GM12874 (cell line): ENCODE results near the gene BTBD7.

Experiments used
- TF ChIP-seq, protein P1 (sequence below): IDR thresholded peaks from 2 replicates; pipeline ENCODE4 v1.5.1; 2011; ENCODE audit warnings: low read depth, mild to moderate bottlenecking, control low read depth, low read length, moderate library complexity; ENCODE audit not compliant: insufficient read depth

Gene BTBD7

GRCh38 chr14:93305725-93306418 lies 27.0 kb downstream of the BTBD7 start:
- TF ChIP-seq, protein P1, sequence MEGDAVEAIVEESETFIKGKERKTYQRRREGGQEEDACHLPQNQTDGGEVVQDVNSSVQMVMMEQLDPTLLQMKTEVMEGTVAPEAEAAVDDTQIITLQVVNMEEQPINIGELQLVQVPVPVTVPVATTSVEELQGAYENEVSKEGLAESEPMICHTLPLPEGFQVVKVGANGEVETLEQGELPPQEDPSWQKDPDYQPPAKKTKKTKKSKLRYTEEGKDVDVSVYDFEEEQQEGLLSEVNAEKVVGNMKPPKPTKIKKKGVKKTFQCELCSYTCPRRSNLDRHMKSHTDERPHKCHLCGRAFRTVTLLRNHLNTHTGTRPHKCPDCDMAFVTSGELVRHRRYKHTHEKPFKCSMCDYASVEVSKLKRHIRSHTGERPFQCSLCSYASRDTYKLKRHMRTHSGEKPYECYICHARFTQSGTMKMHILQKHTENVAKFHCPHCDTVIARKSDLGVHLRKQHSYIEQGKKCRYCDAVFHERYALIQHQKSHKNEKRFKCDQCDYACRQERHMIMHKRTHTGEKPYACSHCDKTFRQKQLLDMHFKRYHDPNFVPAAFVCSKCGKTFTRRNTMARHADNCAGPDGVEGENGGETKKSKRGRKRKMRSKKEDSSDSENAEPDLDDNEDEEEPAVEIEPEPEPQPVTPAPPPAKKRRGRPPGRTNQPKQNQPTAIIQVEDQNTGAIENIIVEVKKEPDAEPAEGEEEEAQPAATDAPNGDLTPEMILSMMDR = no peak

DNA sequence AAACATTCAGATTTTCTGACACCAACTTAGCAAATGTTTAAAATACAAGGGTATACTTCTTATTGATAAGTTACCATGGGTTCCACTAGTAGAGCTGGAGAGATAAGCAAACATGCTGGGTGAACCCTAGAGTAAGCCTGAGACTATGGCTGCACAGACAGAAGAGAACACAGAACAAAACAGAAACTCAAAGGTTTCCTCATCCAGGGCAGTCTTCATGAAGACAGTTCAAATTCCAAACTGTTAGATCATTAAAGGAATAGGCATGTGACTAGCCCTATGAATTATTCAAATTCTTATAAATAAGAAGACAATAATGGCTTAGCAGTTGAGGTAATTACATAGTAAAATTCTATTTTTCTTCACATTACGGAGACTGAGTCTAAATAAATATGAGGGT lies 28.1 kb downstream of the BTBD7 start:
- TF ChIP-seq, protein P1 = no peak

- TF ChIP-seq, protein P1 = no peak
These were observed 29.2 kb downstream of the BTBD7 start for GRCh38 chr14:93303659-93304058.

DNA sequence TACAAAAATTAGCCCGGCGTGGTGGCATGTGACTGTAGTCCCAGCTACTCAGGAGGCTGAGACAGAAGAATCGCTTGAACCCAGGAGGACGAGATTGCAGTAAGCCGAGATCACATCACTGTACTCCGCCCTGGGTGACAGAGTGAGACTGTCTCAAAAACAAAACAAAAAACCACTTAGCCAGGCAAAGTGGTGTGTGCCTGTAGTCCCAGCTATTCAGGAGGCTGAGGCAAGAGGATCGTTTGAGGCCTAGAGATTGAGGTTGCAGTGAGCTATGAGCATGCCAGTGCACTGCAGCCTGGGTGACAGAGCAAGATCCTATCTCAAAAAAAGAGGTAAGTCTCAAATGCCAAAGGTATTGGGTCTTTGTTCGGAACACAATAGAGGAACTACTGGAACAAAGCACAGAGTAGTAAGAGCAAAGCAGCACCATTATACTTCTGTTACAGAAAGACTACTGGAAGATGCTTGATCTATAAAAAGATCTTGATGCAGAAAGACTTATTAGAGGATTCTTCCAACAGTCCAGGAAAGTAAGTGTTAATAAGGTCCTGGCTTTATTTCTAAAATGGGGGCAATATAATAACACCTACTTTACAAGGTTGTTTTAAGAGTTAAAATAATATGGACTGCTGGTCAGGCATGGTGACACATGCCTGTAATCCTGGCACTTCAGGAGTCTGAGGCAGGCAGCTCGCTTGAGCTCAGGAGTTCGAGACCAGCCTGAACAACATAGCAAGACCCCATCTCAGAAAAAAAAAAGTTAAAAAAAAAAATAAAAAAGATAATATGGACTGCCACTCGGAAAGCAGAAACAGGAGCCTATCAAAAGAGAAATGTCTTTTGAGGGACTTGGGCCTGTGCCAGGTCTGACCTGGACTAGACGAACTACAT lies 29.9 kb downstream of the BTBD7 start:
- TF ChIP-seq, protein P1 = no peak

DNA sequence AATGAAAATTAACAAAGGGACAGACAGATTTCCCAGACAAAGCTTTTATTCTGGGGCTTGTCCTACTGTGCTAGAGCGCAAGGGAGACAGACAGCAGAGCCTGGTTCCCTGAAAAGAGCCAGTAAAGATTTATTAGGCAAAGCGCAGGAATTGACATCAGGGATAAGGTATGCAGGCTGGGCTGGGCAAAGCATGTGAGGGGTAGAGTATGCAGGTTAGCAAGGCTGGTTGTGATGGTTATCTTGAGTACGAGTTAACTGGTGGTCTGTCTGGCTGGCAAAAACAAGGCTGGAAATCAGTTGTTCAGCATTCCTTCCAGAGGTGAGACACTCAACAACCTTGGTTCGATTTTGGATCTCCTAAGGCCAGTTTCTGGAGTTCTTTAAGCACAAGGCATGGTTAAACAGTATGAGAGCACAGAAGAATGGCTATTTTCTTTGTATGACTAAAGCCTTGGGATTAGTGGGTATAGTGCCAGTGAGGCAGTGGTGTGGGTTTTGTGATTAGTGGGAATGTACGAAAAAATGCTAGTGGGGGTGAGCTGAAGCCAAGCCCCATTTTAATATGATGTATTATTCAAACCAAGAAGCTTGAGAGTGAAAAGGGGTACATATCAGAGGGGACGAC lies 30.9 kb downstream of the BTBD7 start:
- TF ChIP-seq, protein P1 = no peak

DNA sequence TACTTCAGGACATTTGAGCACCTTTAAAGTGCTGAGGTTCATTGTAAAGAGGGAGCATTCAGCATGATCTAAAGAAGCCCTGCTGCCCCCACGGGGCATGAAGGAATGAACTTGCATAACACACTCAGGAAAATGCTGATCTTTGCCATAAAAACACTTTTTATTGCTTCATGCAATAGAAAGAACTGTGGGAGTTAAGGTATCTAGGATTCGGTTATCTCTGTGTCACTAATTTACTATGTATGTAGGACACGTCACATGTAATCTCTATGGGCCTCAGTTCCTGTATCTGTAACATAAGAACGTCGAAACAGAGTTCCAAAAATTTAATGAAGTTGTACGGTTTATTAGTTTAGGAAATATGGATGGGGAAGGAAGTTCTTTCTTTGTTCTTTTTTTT lies 33.0 kb downstream of the BTBD7 start:
- TF ChIP-seq, protein P1 = no peak

GRCh38 chr14:93299416-93299815 lies 33.4 kb downstream of the BTBD7 start:
- TF ChIP-seq, protein P1 = no peak
